ENCODE data around the gene ATP2C2.

ATP2C2 gene

DNA sequence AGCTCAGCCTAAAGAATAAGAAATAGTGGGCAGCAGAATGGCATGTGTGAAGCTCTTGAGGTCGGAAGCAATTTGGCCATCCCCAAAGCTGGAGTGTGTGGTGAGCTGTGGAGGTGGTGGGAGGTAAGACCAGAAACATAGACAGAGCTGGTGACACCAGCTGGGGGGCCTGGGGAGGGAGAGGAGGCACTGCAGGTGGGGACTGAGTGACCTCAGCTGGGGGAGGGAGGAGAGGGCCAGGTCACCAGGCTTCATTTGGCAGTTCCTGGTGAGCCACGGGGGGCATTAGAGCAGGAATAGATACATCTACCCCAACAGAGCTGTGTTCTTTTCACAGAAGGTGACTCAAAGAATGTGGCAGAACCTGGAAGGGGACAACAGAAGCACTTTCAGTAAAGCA, 41.8 kb upstream of the ATP2C2 start:
- Histone ChIP-seq H3K23ac (ENCODE audit: low read length in 2 of 2) (no peak overlapping the region), H3K9ac (ENCODE audit: low read length) (no peak overlapping the region), H4K8ac (ENCODE audit: low read length) (no peak overlapping the region), H3K36me3 (ENCODE audit: control insufficient read depth in 1 of 2, insufficient read depth in 2 of 2, low read depth in 1 of 2, low read length in 2 of 2) (no peaks in the 10 kb centered on the region), H3K4me1 (ENCODE audit: control insufficient read depth, insufficient read depth, low read depth, low read length) (no peaks in the 10 kb centered on the region), H4K91ac (ENCODE audit: low read length) (no peak overlapping the region), H3K79me1 (replicated peaks; ENCODE audit: low read length, poor library complexity, severe bottlenecking) (no peaks in the 10 kb centered on the region), H3K9me3 (ENCODE audit: control insufficient read depth, low read length) (peaks cover 27% of the 10 kb centered on the region), H3K27me3 (ENCODE audit: control insufficient read depth in 1 of 2, insufficient read depth in 1 of 2, low read length in 2 of 2) (peaks cover 11 to 42% of the 10 kb centered on the region in 2 experiments), H3K14ac (ENCODE audit: low read length in 2 of 2) (no peak overlapping the region), H2AFZ (ENCODE audit: low read depth, low read length) (no peak overlapping the region), H3K27ac (ENCODE audit: low read length, poor library complexity, severe bottlenecking) (no peak overlapping the region), H2BK120ac (ENCODE audit: low read depth, low read length) (no peak overlapping the region), H2BK5ac (ENCODE audit: low read depth, low read length, poor library complexity, severe bottlenecking) (no peak overlapping the region), H2BK12ac (ENCODE audit: low read length in 2 of 2) (no peak overlapping the region), H3K4me3 (ENCODE audit: insufficient read depth in 1 of 2, low read depth in 1 of 2, low read length in 2 of 2) (no peak overlapping the region), H2AK5ac (ENCODE audit: low read length, severe bottlenecking) (no peak overlapping the region), H3K4ac (ENCODE audit: low read depth in 1 of 2, low read length in 2 of 2) (no peak overlapping the region), H3K18ac (ENCODE audit: low read depth in 1 of 2, low read length in 2 of 2) (no peak overlapping the region), H2BK15ac (ENCODE audit: low read depth, poor library complexity, severe bottlenecking) (no peak overlapping the region), H3K4me2 (ENCODE audit: low read length, poor library complexity, severe bottlenecking) (no peak overlapping the region)
- no peak for DNase-seq
- WGBS = 60% methylated on average over 1 of the region's 2 CpGs

- H3K4me2 ChIP-seq (ENCODE audit: low read length, poor library complexity, severe bottlenecking) = no peak overlapping the region
- H2BK120ac ChIP-seq (ENCODE audit: low read depth, low read length) = no peak overlapping the region
- no peaks in the 10 kb centered on the region for H3K4me1 ChIP-seq (ENCODE audit: control insufficient read depth, insufficient read depth, low read depth, low read length)
- H3K27me3 ChIP-seq (ENCODE audit: control insufficient read depth in 1 of 2, insufficient read depth in 1 of 2, low read length in 2 of 2) = peaks cover 10 to 35% of the 10 kb centered on the region in 2 experiments
- peaks cover 27% of the 10 kb centered on the region for H3K9me3 ChIP-seq (ENCODE audit: control insufficient read depth, low read length)
- no peak overlapping the region for H2BK15ac ChIP-seq (ENCODE audit: low read depth, poor library complexity, severe bottlenecking)
- no peak overlapping the region for H4K8ac ChIP-seq (ENCODE audit: low read length)
- H3K4me3 ChIP-seq (ENCODE audit: insufficient read depth in 1 of 2, low read depth in 1 of 2, low read length in 2 of 2) = no peak overlapping the region
- H3K36me3 ChIP-seq (ENCODE audit: control insufficient read depth in 1 of 2, insufficient read depth in 2 of 2, low read depth in 1 of 2, low read length in 2 of 2) = no peaks in the 10 kb centered on the region
- H3K18ac ChIP-seq (ENCODE audit: low read depth in 1 of 2, low read length in 2 of 2) = no peak overlapping the region
- H3K79me1 ChIP-seq (replicated peaks; ENCODE audit: low read length, poor library complexity, severe bottlenecking) = no peaks in the 10 kb centered on the region
- no peak overlapping the region for H2BK5ac ChIP-seq (ENCODE audit: low read depth, low read length, poor library complexity, severe bottlenecking)
- H3K4ac ChIP-seq (ENCODE audit: low read depth in 1 of 2, low read length in 2 of 2) = no peak overlapping the region
- 76% methylated on average over 13 of the region's 13 CpGs for WGBS
- no peak overlapping the region for H3K27ac ChIP-seq (ENCODE audit: low read length, poor library complexity, severe bottlenecking)
- H3K14ac ChIP-seq (ENCODE audit: low read length in 2 of 2) = no peak overlapping the region
- no peak overlapping the region for H3K9ac ChIP-seq (ENCODE audit: low read length)
- no peak overlapping the region for H2AFZ ChIP-seq (ENCODE audit: low read depth, low read length)
- H4K91ac ChIP-seq (ENCODE audit: low read length) = no peak overlapping the region
- H2BK12ac ChIP-seq (ENCODE audit: low read length in 2 of 2) = no peak overlapping the region
- H2AK5ac ChIP-seq (ENCODE audit: low read length, severe bottlenecking) = no peak overlapping the region
- no peak overlapping the region for H3K23ac ChIP-seq (ENCODE audit: low read length in 2 of 2)
- DNase-seq = no peak
These were observed 40.3 kb upstream of the ATP2C2 start for GRCh38 chr16:84327926-84328505.

GRCh38 chr16:84329016-84329415, 39.3 kb upstream of the ATP2C2 start:
- Histone ChIP-seq H4K8ac (ENCODE audit: low read length) (no peak overlapping the region), H3K18ac (ENCODE audit: low read depth in 1 of 2, low read length in 2 of 2) (no peak overlapping the region), H3K36me3 (ENCODE audit: control insufficient read depth in 1 of 2, insufficient read depth in 2 of 2, low read depth in 1 of 2, low read length in 2 of 2) (no peaks in the 10 kb centered on the region), H2BK120ac (ENCODE audit: low read depth, low read length) (no peak overlapping the region), H3K4me1 (ENCODE audit: control insufficient read depth, insufficient read depth, low read depth, low read length) (no peaks in the 10 kb centered on the region), H3K27me3 (ENCODE audit: control insufficient read depth in 1 of 2, insufficient read depth in 1 of 2, low read length in 2 of 2) (peaks cover 17 to 38% of the 10 kb centered on the region in 2 experiments), H2BK12ac (ENCODE audit: low read length in 2 of 2) (no peak overlapping the region), H2AFZ (ENCODE audit: low read depth, low read length) (no peak overlapping the region), H2AK5ac (ENCODE audit: low read length, severe bottlenecking) (no peak overlapping the region), H3K4me2 (ENCODE audit: low read length, poor library complexity, severe bottlenecking) (no peak overlapping the region), H3K9me3 (ENCODE audit: control insufficient read depth, low read length) (peaks cover 27% of the 10 kb centered on the region), H3K9ac (ENCODE audit: low read length) (no peak overlapping the region), H3K14ac (ENCODE audit: low read length in 2 of 2) (no peak overlapping the region), H4K91ac (ENCODE audit: low read length) (no peak overlapping the region), H2BK15ac (ENCODE audit: low read depth, poor library complexity, severe bottlenecking) (no peak overlapping the region), H3K4ac (ENCODE audit: low read depth in 1 of 2, low read length in 2 of 2) (no peak overlapping the region), H3K27ac (ENCODE audit: low read length, poor library complexity, severe bottlenecking) (no peak overlapping the region), H3K23ac (ENCODE audit: low read length in 2 of 2) (no peak overlapping the region), H2BK5ac (ENCODE audit: low read depth, low read length, poor library complexity, severe bottlenecking) (no peak overlapping the region), H3K4me3 (ENCODE audit: insufficient read depth in 1 of 2, low read depth in 1 of 2, low read length in 2 of 2) (no peak overlapping the region), H3K79me1 (replicated peaks; ENCODE audit: low read length, poor library complexity, severe bottlenecking) (no peaks in the 10 kb centered on the region)
- 92% methylated on average over 7 of the region's 8 CpGs for WGBS
- DNase-seq = no peak

GRCh38 chr16:84329843-84330684, 38.3 kb upstream of the ATP2C2 start:
- no peak overlapping the region for H2BK15ac ChIP-seq (ENCODE audit: low read depth, poor library complexity, severe bottlenecking)
- no peak overlapping the region for H3K18ac ChIP-seq (ENCODE audit: low read depth in 1 of 2, low read length in 2 of 2)
- H3K4me2 ChIP-seq (ENCODE audit: low read length, poor library complexity, severe bottlenecking) = no peak overlapping the region
- no peak for DNase-seq
- H2BK120ac ChIP-seq (ENCODE audit: low read depth, low read length) = no peak overlapping the region
- H2AFZ ChIP-seq (ENCODE audit: low read depth, low read length) = no peak overlapping the region
- H3K36me3 ChIP-seq (ENCODE audit: control insufficient read depth in 1 of 2, insufficient read depth in 2 of 2, low read depth in 1 of 2, low read length in 2 of 2) = no peaks in the 10 kb centered on the region
- no peak overlapping the region for H3K4ac ChIP-seq (ENCODE audit: low read depth in 1 of 2, low read length in 2 of 2)
- no peak overlapping the region for H3K4me3 ChIP-seq (ENCODE audit: insufficient read depth in 1 of 2, low read depth in 1 of 2, low read length in 2 of 2)
- no peak overlapping the region for H4K8ac ChIP-seq (ENCODE audit: low read length)
- no peak overlapping the region for H2BK5ac ChIP-seq (ENCODE audit: low read depth, low read length, poor library complexity, severe bottlenecking)
- no peaks in the 10 kb centered on the region for H3K79me1 ChIP-seq (replicated peaks; ENCODE audit: low read length, poor library complexity, severe bottlenecking)
- peaks cover 17 to 41% of the 10 kb centered on the region in 2 experiments for H3K27me3 ChIP-seq (ENCODE audit: control insufficient read depth in 1 of 2, insufficient read depth in 1 of 2, low read length in 2 of 2)
- no peaks in the 10 kb centered on the region for H3K4me1 ChIP-seq (ENCODE audit: control insufficient read depth, insufficient read depth, low read depth, low read length)
- no peak overlapping the region for H3K23ac ChIP-seq (ENCODE audit: low read length in 2 of 2)
- H2BK12ac ChIP-seq (ENCODE audit: low read length in 2 of 2) = no peak overlapping the region
- no peak overlapping the region for H3K27ac ChIP-seq (ENCODE audit: low read length, poor library complexity, severe bottlenecking)
- WGBS = 76% methylated on average over 18 of the region's 18 CpGs
- no peak overlapping the region for H2AK5ac ChIP-seq (ENCODE audit: low read length, severe bottlenecking)
- H3K9me3 ChIP-seq (ENCODE audit: control insufficient read depth, low read length) = peaks cover 22% of the 10 kb centered on the region
- H3K14ac ChIP-seq (ENCODE audit: low read length in 2 of 2) = no peak overlapping the region
- H4K91ac ChIP-seq (ENCODE audit: low read length) = no peak overlapping the region
- H3K9ac ChIP-seq (ENCODE audit: low read length) = no peak overlapping the region
